Measurements from ENCODE around the gene CNPY2. TPM values are rescaled to one million over a fixed set of nuclear protein-coding genes. Genes with fewer than 3 reads are reported as not detected.
A peak's percentile ranks its signal among the peaks of the same experiment; 100 is the strongest.

CNPY2 gene
- total RNA-seq, 1 donor from 2014 or later = 154 TPM

DNA sequence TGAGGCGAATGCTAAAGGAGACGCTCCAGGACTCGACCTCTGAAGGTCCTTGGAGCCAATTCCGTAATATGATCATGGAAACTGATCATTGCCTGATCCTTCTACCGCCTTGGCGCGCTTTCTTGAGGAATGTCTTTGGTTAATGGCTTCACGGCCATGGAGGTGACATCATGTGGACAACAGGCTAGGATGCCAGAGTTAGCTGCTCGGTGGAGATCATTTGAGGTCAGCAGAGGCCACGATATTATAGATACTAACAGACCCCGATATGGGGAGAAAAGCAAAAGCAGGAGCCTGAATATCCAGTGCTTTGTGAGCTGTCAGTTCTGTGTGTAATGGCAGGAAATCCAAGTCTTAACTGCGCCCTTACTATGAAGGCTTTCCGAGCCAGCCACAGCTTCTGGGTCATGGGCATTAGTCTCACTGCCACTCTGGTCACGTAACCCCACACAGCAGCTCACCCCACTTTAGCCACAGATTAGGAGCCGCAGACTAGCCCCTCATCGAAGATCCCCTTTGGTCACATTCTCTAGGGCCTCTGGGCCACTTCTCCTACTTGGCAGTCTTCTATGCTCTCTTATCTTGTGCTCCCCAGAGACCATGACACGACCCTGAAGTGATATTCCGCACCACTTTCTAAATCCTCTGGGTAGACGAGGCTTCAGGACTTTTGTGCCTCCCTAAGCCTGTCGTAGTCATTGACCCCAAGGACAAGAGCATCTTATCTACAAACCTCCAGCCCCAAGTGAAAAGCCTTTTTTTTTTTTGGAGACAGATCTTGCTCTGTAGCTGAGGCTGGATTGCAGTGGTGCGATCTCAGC lies 14.9 kb downstream of the CNPY2 start:
- Mint-ChIP-seq H3K4me3 (ENCODE audit: unreplicated experiment) (peak overlapping the region; percentile 93), H3K9me3 (ENCODE audit: unreplicated experiment) (no peaks in the 10 kb centered on the region), H3K36me3 (ENCODE audit: unreplicated experiment) (peaks cover 2% of the 10 kb centered on the region), H3K4me1 (ENCODE audit: unreplicated experiment) (peaks cover 42% of the 10 kb centered on the region), H3K27me3 (ENCODE audit: unreplicated experiment) (no peaks in the 10 kb centered on the region), H3K27ac (ENCODE audit: unreplicated experiment) (peak overlapping the region; percentile 94)
- TF ChIP-seq, protein P1, sequence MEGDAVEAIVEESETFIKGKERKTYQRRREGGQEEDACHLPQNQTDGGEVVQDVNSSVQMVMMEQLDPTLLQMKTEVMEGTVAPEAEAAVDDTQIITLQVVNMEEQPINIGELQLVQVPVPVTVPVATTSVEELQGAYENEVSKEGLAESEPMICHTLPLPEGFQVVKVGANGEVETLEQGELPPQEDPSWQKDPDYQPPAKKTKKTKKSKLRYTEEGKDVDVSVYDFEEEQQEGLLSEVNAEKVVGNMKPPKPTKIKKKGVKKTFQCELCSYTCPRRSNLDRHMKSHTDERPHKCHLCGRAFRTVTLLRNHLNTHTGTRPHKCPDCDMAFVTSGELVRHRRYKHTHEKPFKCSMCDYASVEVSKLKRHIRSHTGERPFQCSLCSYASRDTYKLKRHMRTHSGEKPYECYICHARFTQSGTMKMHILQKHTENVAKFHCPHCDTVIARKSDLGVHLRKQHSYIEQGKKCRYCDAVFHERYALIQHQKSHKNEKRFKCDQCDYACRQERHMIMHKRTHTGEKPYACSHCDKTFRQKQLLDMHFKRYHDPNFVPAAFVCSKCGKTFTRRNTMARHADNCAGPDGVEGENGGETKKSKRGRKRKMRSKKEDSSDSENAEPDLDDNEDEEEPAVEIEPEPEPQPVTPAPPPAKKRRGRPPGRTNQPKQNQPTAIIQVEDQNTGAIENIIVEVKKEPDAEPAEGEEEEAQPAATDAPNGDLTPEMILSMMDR (IDR thresholded peaks at IDR 0.05) = no peak
- DNase-seq (ENCODE audit: extremely low spot score, unreplicated experiment) = no peak

DNA sequence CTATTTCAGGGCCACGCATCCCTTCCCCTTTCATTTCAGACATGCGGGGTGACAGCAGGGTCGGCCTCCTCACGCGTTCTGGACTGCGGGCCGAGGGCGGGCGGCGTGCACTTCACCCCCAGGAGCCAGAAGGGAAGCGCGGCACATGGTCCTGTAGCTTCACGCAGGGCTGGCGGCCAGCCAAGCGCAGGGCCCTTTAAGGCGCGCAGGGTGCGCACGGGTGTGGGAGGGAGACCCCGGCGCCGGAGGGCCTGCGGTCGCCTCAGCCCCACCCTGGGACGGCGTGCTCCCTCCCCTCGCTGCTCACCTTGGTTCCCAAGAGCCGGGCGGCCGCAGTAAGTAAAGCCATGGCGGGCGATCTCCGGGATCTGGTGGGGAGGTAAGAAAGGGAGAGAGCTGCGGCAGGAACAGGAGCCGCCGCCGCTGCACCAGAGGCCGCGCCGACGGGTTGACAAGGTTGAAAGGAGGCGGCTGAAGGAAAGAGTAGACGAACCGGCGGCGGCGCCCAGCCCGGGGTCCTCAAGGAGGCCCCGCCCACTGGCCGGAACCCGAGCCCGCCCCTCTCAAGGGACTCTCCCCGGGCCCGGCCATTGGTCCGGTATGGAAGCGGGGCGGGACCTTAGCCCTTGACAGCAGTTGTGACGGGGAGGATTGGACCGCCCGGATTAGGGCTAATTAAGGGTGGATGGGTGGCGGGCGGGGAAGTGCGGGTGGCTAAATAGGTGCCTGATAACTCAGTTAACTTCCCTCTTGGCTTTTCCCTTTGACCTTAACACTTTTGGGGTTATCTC lies 15.7 kb downstream of the CNPY2 start, which contains the start of gene CS:
Gene CS (minus strand): TSS at position 478 of the 791 bp plus-strand sequence. CDS start 129 bp downstream, at position 349.
- DNase-seq (ENCODE audit: extremely low spot score, unreplicated experiment) = peak; percentile 99
- TF ChIP-seq, protein P1 (IDR thresholded peaks at IDR 0.05) = no peak
- Mint-ChIP-seq H3K4me3 (ENCODE audit: unreplicated experiment) (peak within 1 kb of the TSS; percentile 93), H3K4me1 (ENCODE audit: unreplicated experiment) (peaks cover 42% of the 10 kb centered on the region), H3K27me3 (ENCODE audit: unreplicated experiment) (no peaks in the 10 kb centered on the region), H3K36me3 (ENCODE audit: unreplicated experiment) (peaks cover 2% of the 10 kb centered on the region), H3K27ac (ENCODE audit: unreplicated experiment) (peak within 1 kb of the TSS; percentile 94), H3K9me3 (ENCODE audit: unreplicated experiment) (no peaks in the 10 kb centered on the region)

GRCh38 chr12:56299308-56299852 lies 16.4 kb downstream of the CNPY2 start:
- Mint-ChIP-seq H3K4me3 (ENCODE audit: unreplicated experiment) (peak overlapping the region; percentile 93), H3K27me3 (ENCODE audit: unreplicated experiment) (no peaks in the 10 kb centered on the region), H3K27ac (ENCODE audit: unreplicated experiment) (peak overlapping the region; percentile 94), H3K9me3 (ENCODE audit: unreplicated experiment) (no peaks in the 10 kb centered on the region), H3K36me3 (ENCODE audit: unreplicated experiment) (peaks cover 2% of the 10 kb centered on the region), H3K4me1 (ENCODE audit: unreplicated experiment) (peaks cover 42% of the 10 kb centered on the region)
- TF ChIP-seq, protein P1 (IDR thresholded peaks at IDR 0.05) = no peak
- DNase-seq (ENCODE audit: extremely low spot score, unreplicated experiment) = no peak

DNA sequence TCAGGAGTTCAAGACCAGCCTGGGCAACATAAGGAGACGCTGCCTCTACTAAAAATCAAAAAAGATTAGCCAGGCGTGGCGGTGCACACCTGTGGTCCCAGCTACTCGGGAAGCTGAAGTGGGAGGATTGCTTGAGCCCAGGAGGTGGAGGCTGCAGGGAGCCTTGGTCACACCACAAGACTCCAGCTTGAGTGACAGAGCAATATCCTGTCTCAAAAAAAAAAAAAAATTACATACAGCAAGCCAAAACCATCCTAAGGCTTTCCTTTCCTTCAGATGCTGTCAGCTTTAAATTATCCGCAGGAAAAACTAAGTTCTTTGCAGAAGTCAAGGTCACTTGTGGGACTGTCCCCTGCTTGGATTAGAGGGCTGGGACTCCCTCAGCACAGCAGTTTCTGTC lies 17.0 kb downstream of the CNPY2 start:
- peaks cover 2% of the 10 kb centered on the region for H3K36me3 Mint-ChIP-seq (ENCODE audit: unreplicated experiment)
- TF ChIP-seq, protein P1 (IDR thresholded peaks at IDR 0.05) = no peak

More for the DNA sequence above, 17.0 kb downstream of the CNPY2 start:
- no peak for DNase-seq (ENCODE audit: extremely low spot score, unreplicated experiment)
- Mint-ChIP-seq H3K27me3 (ENCODE audit: unreplicated experiment) (no peaks in the 10 kb centered on the region), H3K27ac (ENCODE audit: unreplicated experiment) (peak overlapping the region; percentile 94), H3K4me3 (ENCODE audit: unreplicated experiment) (peak overlapping the region; percentile 93), H3K4me1 (ENCODE audit: unreplicated experiment) (peaks cover 42% of the 10 kb centered on the region), H3K9me3 (ENCODE audit: unreplicated experiment) (no peaks in the 10 kb centered on the region)

Data from osteocyte (in vitro differentiated cells).